Smooth muscle cell (in vitro differentiated cells): ENCODE measurements around the gene DYSF. TPM values are rescaled to one million over a fixed set of nuclear protein-coding genes. Genes with fewer than 3 reads are reported as not detected.

Source experiments
- DNase-seq: peaks from one replicate; lab custom pipeline; 2025; ENCODE audit not compliant: unreplicated experiment; lab: John Stamatoyannopoulos, UW
- H2AFZ ChIP-seq: fragments of 200-600 bp; sonication (generic); 2 replicates; pipeline ENCODE4 v1.6.0; 2016; ENCODE audit warnings: antibody characterized with exemption, low read depth, mild to moderate bottlenecking
- H3F3A ChIP-seq: fragments of 200-600 bp; sonication (generic); 2 replicates; pipeline ENCODE4 v1.6.0; 2017; ENCODE audit warnings: antibody characterized with exemption, low read depth
- H3K27ac ChIP-seq: fragments of 200-600 bp; sonication (generic); 2 replicates; pipeline ENCODE4 v1.5.1; 2016; ENCODE audit warnings: low read depth, mild to moderate bottlenecking
- H3K27me3 ChIP-seq: fragments of 200-600 bp; sonication (generic); 2 replicates; pipeline ENCODE4 v1.6.1; 2016; ENCODE audit warnings: low read depth, mild to moderate bottlenecking
- H3K36me3 ChIP-seq: fragments of 200-600 bp; sonication (generic); 2 replicates; pipeline ENCODE4 v1.5.1; 2016; ENCODE audit warnings: low read depth
- H3K4me1 ChIP-seq: fragments of 200-600 bp; sonication (generic); 2 replicates; pipeline ENCODE4 v1.5.1; 2016; ENCODE audit warnings: low read depth
- H3K4me2 ChIP-seq: fragments of 200-600 bp; sonication (generic); 2 replicates; pipeline ENCODE4 v1.6.0; 2016; ENCODE audit warnings: mild to moderate bottlenecking
- H3K4me3 ChIP-seq: fragments of 200-600 bp; sonication (generic); 2 replicates; pipeline ENCODE4 v1.5.1; 2016; ENCODE audit warnings: mild to moderate bottlenecking
- H3K79me2 ChIP-seq: fragments of 200-600 bp; sonication (generic); 2 replicates; pipeline ENCODE4 v1.6.0; 2016; ENCODE audit warnings: low read depth, mild to moderate bottlenecking
- H3K9ac ChIP-seq: fragments of 200-600 bp; sonication (generic); 2 replicates; pipeline ENCODE4 v1.6.0; 2016; ENCODE audit warnings: low read depth
- H3K9me3 ChIP-seq: fragments of 200-600 bp; sonication (generic); replicated peaks from 2 replicates; pipeline ENCODE4 v1.5.1; 2016; ENCODE audit warnings: low read depth
- H4K20me1 ChIP-seq: fragments of 200-600 bp; sonication (generic); 2 replicates; pipeline ENCODE4 v1.6.0; 2016; ENCODE audit warnings: low read depth
- CTCF ChIP-seq: fragments of 200-600 bp; sonication (generic); IDR thresholded peaks from 2 replicates; pipeline ENCODE4 v1.5.1; 2017; ENCODE audit warnings: borderline replicate concordance, mild to moderate bottlenecking, antibody characterized with exemption; ENCODE audit not compliant: insufficient read depth, poor library complexity, severe bottlenecking
- WGBS: methylation state at CpG from one replicate; pipeline ENCODE4 v1.1.7; 2016; ENCODE audit warnings: low lambda C conversion rate; 5-methylcytosine and 5-hydroxymethylcytosine counted together
- polyA plus RNA-seq: library from polyadenylated mRNA; unstranded; fragments of >200 nt; fragmentation: Nextera tagmentation; extraction: Ambion mirVana; gene quantifications from 2 replicates; pipeline ENCODE4 v1.2.1, GENCODE V29; 2016
- total RNA-seq: library from RNA; depleted of rRNA; stranded (reverse); fragments of >200 nt; gene quantifications from 2 replicates; pipeline ENCODE4 v1.2.3, GENCODE V29; 2014

Gene DYSF
- total and polyA plus RNA-seq, 2 experiments from 2014 or later, result 0.64 to 1.6 TPM

GRCh38 chr2:71665168-71666093, 212.1 kb downstream of the DYSF start:
- Histone ChIP-seq H3F3A (no peaks in the 10 kb centered on the region), H3K9ac (no peak overlapping the region), H3K9me3 (no peaks in the 10 kb centered on the region), H3K27me3 (no peaks in the 10 kb centered on the region), H3K4me2 (no peak overlapping the region), H4K20me1 (no peaks in the 10 kb centered on the region), H3K4me3 (no peak overlapping the region), H3K79me2 (no peaks in the 10 kb centered on the region), H3K27ac (no peak overlapping the region), H3K36me3 (no peaks in the 10 kb centered on the region), H2AFZ (no peak overlapping the region), H3K4me1 (no peaks in the 10 kb centered on the region)
- DNase-seq, result no peak
- no peak for TF ChIP-seq CTCF
- 95% methylated on average over 11 of the region's 11 CpGs for WGBS

GRCh38 chr2:71666094-71666474, 212.7 kb downstream of the DYSF start:
- Histone ChIP-seq H3K27ac (no peak overlapping the region), H3K4me2 (no peak overlapping the region), H3K36me3 (no peaks in the 10 kb centered on the region), H3K9ac (no peak overlapping the region), H3K4me1 (no peaks in the 10 kb centered on the region), H3F3A (no peaks in the 10 kb centered on the region), H2AFZ (no peak overlapping the region), H3K9me3 (no peaks in the 10 kb centered on the region), H4K20me1 (no peaks in the 10 kb centered on the region), H3K79me2 (no peaks in the 10 kb centered on the region), H3K27me3 (no peaks in the 10 kb centered on the region), H3K4me3 (no peak overlapping the region)
- 98% methylated on average over 5 of the region's 5 CpGs for WGBS
- no peak for DNase-seq
- no peak for TF ChIP-seq CTCF

- Histone ChIP-seq H3K9ac (no peak overlapping the region), H3K4me1 (no peaks in the 10 kb centered on the region), H3K79me2 (no peaks in the 10 kb centered on the region), H3K4me3 (no peak overlapping the region), H3K4me2 (no peak overlapping the region), H2AFZ (no peak overlapping the region), H3K27me3 (no peaks in the 10 kb centered on the region), H3K9me3 (no peaks in the 10 kb centered on the region), H3F3A (no peaks in the 10 kb centered on the region), H4K20me1 (no peaks in the 10 kb centered on the region), H3K36me3 (no peaks in the 10 kb centered on the region), H3K27ac (no peak overlapping the region)
- DNase-seq, result no peak
- TF ChIP-seq CTCF, result no peak
- 90% methylated on average over 15 of the region's 15 CpGs for WGBS
Measured at GRCh38 chr2:71667256-71668182, 214.2 kb downstream of the DYSF start.
